ENCODE data around the gene PDZRN3.

The PDZRN3 gene

DNA sequence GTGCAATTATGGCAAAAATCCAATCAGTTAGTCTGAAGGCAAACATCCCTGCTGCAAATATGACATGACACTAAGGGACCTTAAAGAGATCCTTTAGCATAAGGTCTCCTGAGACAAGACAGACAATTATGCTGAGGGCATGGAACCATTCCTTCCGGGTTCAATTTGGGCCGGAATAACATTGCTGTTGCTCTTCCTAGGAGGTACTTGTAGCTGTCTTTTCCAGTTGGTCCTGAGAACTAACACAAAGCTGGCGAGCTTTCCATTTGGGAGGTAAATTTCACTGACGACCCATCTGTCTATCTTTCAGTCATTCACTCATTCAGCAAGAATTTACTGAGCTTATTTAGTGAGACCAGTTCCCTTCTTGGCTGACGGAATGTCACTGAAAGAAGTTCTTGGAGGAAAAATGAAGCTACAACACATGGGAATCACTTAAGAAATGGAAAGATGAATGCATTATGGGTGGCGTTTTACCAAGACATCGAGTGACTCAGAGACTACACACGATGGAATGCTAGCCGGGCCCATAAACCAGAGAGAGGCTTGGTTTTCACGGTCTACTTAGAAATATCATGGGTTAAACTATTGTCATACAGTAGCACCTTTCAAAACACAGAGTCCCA lies 215.5 kb downstream of the PDZRN3 start:
- DNase-seq = no peak

DNA sequence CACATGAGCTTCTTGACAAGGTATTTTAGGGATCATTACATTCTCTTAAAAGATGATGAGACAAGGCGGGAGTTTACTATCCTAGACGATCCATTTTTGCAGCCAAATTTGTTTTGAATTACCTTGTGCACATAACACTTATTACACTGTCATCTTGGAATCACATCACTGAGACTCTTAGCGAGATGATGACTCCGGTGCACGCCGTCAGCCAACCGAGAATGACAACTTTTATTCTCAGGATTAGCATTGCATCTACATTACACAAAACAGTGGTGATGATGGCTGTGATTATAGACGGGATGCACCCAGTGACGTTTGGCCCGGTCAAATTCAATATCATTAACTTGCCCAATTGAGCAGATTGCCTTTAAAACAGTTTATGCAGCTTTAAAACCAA lies 216.1 kb downstream of the PDZRN3 start:
- no peak for DNase-seq

DNA sequence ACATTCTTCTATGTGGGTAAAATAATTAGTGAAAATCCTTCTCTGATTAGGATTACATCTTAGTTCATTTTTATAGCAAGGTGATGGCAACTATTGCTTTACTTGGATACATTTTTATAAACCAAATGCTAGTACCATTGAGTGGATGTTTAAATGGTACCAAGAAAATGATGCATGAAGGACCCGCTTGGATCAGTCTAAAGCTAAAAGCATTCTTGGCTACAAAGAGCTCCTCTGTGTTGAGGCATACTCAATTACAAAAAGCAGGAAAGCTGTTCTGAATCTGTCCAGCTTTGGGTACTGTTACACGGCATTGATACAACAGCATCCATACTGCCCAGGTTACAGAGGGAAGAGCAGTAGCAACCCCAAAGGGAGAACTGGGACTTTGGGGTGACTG lies 217.2 kb downstream of the PDZRN3 start:
- no peak for DNase-seq

GRCh38 chr3:73405853-73406252 lies 218.9 kb downstream of the PDZRN3 start:
- DNase-seq = no peak

DNA sequence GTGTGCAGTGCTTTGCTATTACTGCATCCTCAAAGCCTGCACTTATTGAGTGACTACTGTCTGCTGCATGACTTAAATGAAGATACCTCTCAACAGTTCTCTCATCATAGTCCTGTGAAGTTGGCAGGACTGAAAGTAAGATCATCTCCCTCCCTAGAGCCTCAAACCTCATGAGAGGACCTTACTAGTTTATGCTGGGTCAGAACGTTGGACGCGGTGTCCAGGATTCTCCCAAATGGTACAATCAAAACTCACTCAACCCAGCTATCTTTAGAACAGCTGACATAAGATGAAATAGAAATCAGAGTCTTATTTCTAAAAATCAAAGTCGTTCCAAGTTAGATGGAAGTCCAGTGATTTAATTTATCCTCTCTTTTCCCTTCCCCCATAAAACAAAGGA lies 219.7 kb downstream of the PDZRN3 start:
- DNase-seq = no peak

DNA sequence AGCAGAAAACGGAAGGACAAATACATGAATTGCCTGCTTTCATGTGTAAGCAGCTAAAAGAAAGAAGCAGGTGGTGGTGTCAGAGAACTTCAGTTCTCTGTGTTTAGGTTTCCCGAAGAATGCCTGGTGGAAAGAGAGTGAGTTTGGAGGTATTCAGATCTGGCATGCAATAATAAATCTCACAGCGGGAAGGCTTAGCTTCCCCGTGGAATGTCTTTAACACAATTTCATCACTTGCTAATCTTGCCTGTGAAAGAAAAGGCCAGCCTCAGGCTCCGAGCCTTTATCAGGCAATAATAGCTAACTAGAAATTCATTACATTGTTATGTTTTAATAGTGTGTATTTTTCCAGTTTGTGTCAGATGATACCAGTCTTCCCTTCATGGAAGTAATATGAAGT lies 220.3 kb downstream of the PDZRN3 start:
- DNase-seq = no peak

DNA sequence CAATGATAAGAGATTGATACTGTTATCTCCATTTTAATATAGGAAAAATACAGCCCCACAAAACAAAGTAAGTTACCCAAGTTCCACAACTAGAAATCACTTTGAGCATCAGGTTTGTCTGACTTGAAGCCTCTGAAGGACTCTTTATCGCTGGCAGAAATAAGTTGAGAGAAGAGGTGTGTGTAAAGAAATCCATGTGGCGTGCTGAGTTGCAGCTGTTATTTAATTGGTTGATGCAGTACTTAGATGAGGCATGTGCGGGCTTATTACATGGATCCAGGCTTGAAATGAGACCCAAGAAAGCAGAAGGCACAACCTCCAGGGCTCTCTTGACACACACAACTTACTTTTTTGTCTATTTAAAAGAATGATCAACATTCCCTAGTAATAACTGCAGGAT lies 221.3 kb downstream of the PDZRN3 start:
- DNase-seq = no peak

DNA sequence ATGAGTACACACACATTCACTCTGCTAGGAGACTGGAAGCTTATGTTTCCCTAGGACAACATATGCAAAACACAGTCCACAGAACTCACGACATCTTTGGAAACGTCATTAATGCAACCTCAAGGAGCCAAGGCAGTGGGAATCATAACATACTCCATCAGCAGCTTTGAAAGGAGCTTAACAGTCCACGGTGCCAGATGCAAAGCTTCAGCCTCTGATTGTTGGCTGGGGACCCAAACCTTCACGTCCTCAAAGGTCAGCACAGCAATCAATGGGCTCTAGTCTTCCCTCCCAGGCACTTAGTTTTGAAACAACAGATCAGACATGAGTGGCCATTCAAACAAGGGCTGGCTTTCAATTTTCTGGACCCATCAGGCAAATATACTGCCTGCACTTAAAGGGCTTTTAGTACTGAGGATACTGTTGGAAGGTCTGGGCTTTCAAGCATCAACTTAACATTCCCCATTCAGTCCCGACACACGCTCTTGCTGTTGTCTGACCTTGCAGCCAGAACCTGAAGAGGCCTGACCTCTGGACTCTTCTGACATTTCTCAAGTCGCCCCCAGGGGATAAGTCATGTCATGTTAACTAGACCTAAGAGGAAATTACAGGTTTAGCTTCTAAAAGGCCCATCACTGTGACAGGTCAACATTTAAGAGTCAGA lies 223.0 kb downstream of the PDZRN3 start:
- no peak for DNase-seq

DNA sequence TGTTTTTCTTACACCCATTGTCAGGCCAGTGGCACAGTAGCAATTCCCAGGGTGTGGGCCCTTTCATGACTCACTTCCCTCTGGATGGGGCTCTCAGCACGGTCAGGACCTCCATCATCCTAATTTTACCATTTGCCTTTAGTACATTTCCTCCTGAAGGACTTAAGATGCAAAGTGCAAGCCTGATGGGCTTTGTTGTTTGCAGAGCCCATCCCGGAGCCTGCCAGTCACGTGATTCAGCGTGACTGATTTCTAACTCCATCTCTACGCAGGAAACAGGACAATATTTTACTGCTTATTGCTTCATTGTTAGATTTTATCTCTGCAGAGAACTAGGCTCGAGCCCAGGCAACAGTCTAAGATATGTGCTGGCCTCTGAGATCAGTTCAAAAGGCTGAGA lies 223.7 kb downstream of the PDZRN3 start:
- no peak for DNase-seq

DNA sequence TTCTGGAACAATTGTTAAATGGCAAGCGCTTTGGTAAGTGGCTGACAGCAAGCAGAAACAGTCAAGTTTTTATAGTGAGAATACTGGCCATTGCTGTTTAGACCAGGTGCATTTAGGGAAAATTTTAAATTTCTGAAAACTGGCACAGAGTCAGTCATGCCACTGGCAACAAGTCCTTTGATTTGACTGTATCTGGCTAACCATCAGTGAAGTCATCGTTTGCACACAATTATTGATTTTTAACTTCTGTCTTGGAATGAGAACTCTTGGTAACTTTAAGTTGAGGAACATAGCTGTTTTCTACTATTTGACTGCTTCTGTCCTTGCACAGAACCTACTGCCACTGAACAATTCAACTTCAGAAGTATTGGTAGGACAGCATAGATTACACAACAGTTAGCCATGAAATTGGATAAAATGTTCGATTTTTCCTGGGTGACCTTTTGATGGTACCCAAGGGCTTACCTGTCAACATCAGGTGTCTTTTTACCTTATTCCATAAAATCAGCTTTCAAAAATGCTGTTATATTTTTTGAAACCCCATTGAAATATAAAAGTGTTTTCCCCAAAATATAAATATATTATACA lies 225.0 kb downstream of the PDZRN3 start:
- DNase-seq = no peak

GRCh38 chr3:73399106-73399505 lies 225.6 kb downstream of the PDZRN3 start:
- no peak for DNase-seq

DNA sequence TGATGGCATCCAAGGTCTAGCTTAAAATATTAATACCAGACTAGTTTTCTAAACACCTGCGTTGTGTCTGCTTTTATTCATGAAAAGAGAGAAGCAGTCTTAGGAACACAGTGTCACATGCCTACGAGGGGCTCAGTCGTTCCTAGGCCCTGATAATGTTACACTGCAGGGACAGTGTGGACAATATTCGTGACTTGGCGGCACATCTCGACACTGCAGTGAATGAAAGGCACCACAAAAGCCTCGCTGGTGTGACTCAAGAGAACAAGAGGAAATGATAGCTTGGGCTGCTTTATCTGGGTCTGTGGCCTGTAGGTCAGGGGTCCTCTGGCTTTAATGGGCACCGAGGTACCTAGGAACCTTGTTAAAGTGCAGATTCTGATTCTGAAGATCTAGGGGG lies 226.7 kb downstream of the PDZRN3 start:
- no peak for DNase-seq

DNA sequence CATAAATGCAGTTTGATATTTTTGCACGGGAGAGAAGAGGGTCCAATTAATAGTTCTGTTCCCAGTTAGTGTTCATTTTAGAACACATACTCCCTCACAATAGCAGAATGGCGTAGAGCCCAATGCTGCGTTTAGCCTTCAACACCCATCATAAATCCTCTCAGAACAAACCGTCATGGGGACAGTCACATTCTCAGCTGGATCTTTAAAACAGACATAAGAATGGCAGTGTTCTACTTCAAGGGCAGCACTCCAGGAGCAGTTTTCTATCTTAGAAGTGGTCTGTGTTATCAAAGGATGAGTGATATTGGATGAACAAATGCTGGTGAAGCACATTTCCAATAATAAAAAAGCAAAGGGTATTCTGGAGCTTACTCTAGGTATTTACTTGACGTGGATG lies 230.5 kb downstream of the PDZRN3 start:
- no peak for DNase-seq

- no peak for DNase-seq
Measured at GRCh38 chr3:73393005-73393404, 231.7 kb downstream of the PDZRN3 start.

DNA sequence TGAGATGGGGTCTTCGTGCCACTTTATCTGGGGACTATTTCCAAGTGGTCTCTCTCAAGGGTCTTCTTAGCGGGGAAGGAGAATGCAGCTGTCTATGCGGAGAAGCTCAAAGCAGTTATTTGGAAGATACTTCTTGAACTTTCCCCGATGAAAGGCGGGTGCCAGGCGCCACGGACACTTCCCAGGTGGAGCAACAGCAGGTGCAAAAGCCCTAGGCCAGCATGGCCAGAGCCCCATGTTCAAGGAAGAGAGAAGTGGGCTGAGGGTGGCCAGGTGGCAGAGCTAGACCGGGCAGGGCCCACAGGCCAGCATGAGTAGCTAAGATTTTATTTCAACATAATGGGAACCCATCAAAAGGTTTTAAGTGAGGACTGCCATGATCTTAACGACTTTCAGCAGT lies 232.8 kb downstream of the PDZRN3 start:
- DNase-seq = no peak

DNA sequence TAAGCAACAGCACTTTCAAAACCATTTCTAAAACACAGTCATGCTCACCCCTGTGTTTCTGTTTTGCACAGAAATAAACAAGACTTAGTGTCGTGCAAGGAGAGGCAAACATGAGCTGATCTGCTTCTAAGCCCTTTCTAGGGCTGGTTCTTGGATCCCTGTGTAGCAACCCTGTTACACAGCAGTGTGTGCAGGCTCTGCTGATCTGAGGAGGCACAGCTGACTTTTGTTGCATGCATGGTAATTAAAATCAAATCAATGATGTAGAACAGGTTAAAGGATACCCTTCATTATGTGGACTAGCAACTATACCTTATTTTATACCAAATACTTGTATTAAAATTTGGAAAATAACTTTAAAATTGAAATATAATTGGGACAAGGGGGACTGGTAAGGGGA lies 234.8 kb downstream of the PDZRN3 start:
- DNase-seq = no peak

GRCh38 chr3:73389117-73389813 lies 235.5 kb downstream of the PDZRN3 start:
- no peak for DNase-seq

DNA sequence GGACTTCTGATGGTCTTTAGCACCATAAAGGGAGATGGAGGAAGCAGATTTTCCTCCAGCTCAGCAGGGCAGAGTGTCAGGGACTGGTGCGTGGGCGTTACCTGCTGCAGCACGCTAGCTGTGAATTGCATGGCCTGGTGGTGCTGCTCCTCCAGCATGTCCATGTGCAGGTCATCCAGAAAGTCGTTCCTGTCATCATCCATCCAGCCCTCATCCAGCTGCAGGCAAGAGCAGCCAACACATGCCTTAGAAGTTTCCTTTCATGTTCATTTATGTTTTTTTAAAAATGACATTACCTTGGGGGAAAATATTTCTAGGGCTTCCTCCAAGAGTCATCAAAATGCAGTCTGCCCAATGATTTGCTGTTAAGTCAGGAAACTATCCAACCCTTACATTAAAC lies 239.2 kb downstream of the PDZRN3 start:
- DNase-seq = no peak

GRCh38 chr3:73384091-73384906 lies 240.4 kb downstream of the PDZRN3 start:
- DNase-seq = no peak

DNA sequence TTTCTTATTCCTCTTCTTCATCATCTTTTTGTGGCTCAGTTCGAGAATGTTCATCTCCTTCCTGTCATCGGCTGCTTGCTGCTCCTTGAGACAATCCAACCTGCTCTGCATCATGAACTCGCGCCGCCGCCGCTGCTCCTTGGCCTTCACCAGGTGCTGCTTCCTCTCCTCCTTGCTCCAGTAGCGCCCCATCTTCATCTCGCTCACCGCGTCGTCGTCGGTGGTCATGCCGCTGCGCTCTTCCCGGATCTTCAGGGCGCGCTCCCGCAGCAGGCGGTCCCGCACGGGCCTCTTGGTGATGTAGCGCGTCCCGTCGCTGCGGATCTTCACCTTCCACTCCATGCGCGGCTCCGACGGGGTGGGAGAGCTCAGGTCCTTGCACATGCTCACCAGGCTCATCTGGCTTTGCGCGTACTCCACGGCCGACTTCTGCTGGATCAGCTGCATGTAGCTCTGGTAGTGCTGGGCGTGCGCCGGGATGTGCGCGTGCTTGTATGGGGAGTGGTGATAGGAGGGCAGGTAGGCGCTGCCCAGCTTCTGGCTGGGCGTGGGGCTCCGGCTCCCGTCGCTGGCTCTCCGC lies 241.2 kb downstream of the PDZRN3 start:
- DNase-seq = no peak

GRCh38 chr3:73381551-73381950 lies 243.2 kb downstream of the PDZRN3 start:
- no peak for DNase-seq

- DNase-seq = no peak
Measured at GRCh38 chr3:73380735-73381532, 243.8 kb downstream of the PDZRN3 start.
